BLaER1 treated with 17β-estradiol and CSF1 and Interleukin-3, amounts not matched to agents 10 nM and 100 nM (cell line): ENCODE measurements around the gene P2RX7.
"Not testable (repeated sequence)": the region's sequence is repeated elsewhere in the genome, so short reads cannot be mapped to it uniquely, and the experiment has no call there.

Experiments used
- H3K27ac ChIP-seq, 11 experiments: shearing (Covaris generic); formaldehyde crosslinking; 2 replicates each; pipeline ENCODE4 v1.8.1; 2022
- H3K27me3 ChIP-seq, 11 experiments: shearing (Covaris generic); formaldehyde crosslinking; 2 replicates each; pipeline ENCODE4 v1.8.1; 2022
- H3K36me3 ChIP-seq, 11 experiments: shearing (Covaris generic); formaldehyde crosslinking; 2 replicates each; pipeline ENCODE4 v1.8.1; 2022
- H3K4me1 ChIP-seq, 10 experiments: shearing (Covaris generic); formaldehyde crosslinking; 2 replicates each; pipeline ENCODE4 v1.8.1; 2022
- H3K4me2 ChIP-seq, 11 experiments: shearing (Covaris generic); formaldehyde crosslinking; 2 replicates each; pipeline ENCODE4 v1.8.1; 2022
- H3K4me3 ChIP-seq, 10 experiments: shearing (Covaris generic); formaldehyde crosslinking; 2 replicates each; pipeline ENCODE4 v1.8.1; 2022
- H3K9ac ChIP-seq, 11 experiments: shearing (Covaris generic); formaldehyde crosslinking; 2 replicates each; pipeline ENCODE4 v1.8.1; 2022
- H3K9me3 ChIP-seq, 11 experiments: shearing (Covaris generic); formaldehyde crosslinking; replicated peaks in 1 of 11; 2 replicates each; pipeline ENCODE4 v1.8.1; 2022
- H4K20me1 ChIP-seq, 11 experiments: shearing (Covaris generic); formaldehyde crosslinking; 2 replicates each; pipeline ENCODE4 v1.8.1; 2022
- Cebpa-rat ChIP-seq, 11 experiments: shearing (Covaris generic); IDR thresholded peaks; 2 replicates each; pipeline ENCODE4 v1.8.1; 2022

Gene P2RX7

GRCh38 chr12:121154793-121155375 is 22.2 kb downstream of the P2RX7 start:
- Histone ChIP-seq H3K36me3 (peaks cover 0 to 100% (median 5%) of the 10 kb centered on the region in 11 experiments; a peak in 8 of 22 replicates), H3K27me3 (no peaks in the 10 kb centered on the region), H3K4me3 (no peak overlapping the region), H3K9ac (no peak overlapping the region), H3K27ac (no peak overlapping the region), H3K4me2 (no peak overlapping the region; a peak in 1 of 22 replicates), H3K9me3 (peaks cover 8 to 25% (median 13%) of the 10 kb centered on the region in 11 experiments; a peak in 21 of 22 replicates), H4K20me1 (peaks cover 0 to 53% (median 0%) of the 10 kb centered on the region in 11 experiments; a peak in 2 of 22 replicates), H3K4me1 (peaks cover 0 to 25% (median 5%) of the 10 kb centered on the region in 10 experiments; a peak in 12 of 20 replicates)
- no peak for TF ChIP-seq Cebpa-rat (IDR thresholded peaks at IDR 0.05)

- no peak overlapping the region for H3K4me3 ChIP-seq
- H3K9me3 ChIP-seq = peaks cover 7 to 25% (median 12%) of the 10 kb centered on the region in 11 experiments; a peak in 21 of 22 replicates
- no peak overlapping the region for H3K27ac ChIP-seq
- TF ChIP-seq Cebpa-rat (IDR thresholded peaks at IDR 0.05) = no peak
- no peak overlapping the region for H3K4me2 ChIP-seq
- peaks cover 0 to 100% (median 5%) of the 10 kb centered on the region in 11 experiments; a peak in 8 of 22 replicates for H3K36me3 ChIP-seq
- H3K9ac ChIP-seq = no peak overlapping the region
- H3K4me1 ChIP-seq = peaks cover 0 to 25% (median 11%) of the 10 kb centered on the region in 10 experiments; a peak in 13 of 20 replicates
- no peaks in the 10 kb centered on the region for H3K27me3 ChIP-seq
- peaks cover 0 to 38% (median 0%) of the 10 kb centered on the region in 11 experiments; a peak in 2 of 22 replicates for H4K20me1 ChIP-seq
Measured at GRCh38 chr12:121156365-121156764, 23.7 kb downstream of the P2RX7 start.

GRCh38 chr12:121158085-121158484 is 25.4 kb downstream of the P2RX7 start:
- TF ChIP-seq Cebpa-rat (IDR thresholded peaks at IDR 0.05) = no peak
- H3K4me3 ChIP-seq = no peak overlapping the region
- H3K36me3 ChIP-seq = peaks cover 0 to 100% (median 5%) of the 10 kb centered on the region in 11 experiments; a peak in 8 of 22 replicates
- H3K4me1 ChIP-seq = peaks cover 0 to 25% (median 11%) of the 10 kb centered on the region in 10 experiments; a peak in 13 of 20 replicates
- H3K9me3 ChIP-seq = peaks cover 7 to 25% (median 12%) of the 10 kb centered on the region in 11 experiments; a peak in 21 of 22 replicates
- no peak overlapping the region for H3K27ac ChIP-seq
- H3K27me3 ChIP-seq = no peaks in the 10 kb centered on the region
- H3K4me2 ChIP-seq = no peak overlapping the region
- peaks cover 0 to 21% (median 0%) of the 10 kb centered on the region in 11 experiments; a peak in 2 of 22 replicates for H4K20me1 ChIP-seq
- H3K9ac ChIP-seq = no peak overlapping the region

- Histone ChIP-seq H3K36me3 (peaks cover 0 to 100% (median 5%) of the 10 kb centered on the region in 11 experiments; a peak in 8 of 22 replicates), H4K20me1 (peaks cover 0 to 14% (median 0%) of the 10 kb centered on the region in 11 experiments; a peak in 2 of 22 replicates), H3K4me1 (peaks cover 0 to 25% (median 11%) of the 10 kb centered on the region in 10 experiments; a peak in 13 of 20 replicates), H3K9me3 (peaks cover 7 to 25% (median 12%) of the 10 kb centered on the region in 11 experiments; a peak in 21 of 22 replicates), H3K4me2 (peak overlapping the region in 4 of 11 experiments; percentile 25 to 65 (median 46); a peak in 4 of 22 replicates)
- H3K9ac ChIP-seq, H3K27me3 ChIP-seq, H3K4me3 ChIP-seq, H3K27ac ChIP-seq: not testable (repeated sequence)
Measured at GRCh38 chr12:121158728-121159351, 26.2 kb downstream of the P2RX7 start.

- peaks cover 7 to 27% (median 13%) of the 10 kb centered on the region in 11 experiments; a peak in 21 of 22 replicates for H3K9me3 ChIP-seq
Measured at GRCh38 chr12:121159467-121160307, 27.0 kb downstream of the P2RX7 start.

GRCh38 chr12:121162384-121162783 is 29.7 kb downstream of the P2RX7 start:
- TF ChIP-seq Cebpa-rat (IDR thresholded peaks at IDR 0.05) = no peak
- Histone ChIP-seq H3K4me3 (no peak overlapping the region), H4K20me1 (no peaks in the 10 kb centered on the region; a peak in 1 of 22 replicates), H3K36me3 (peaks cover 0 to 100% (median 18%) of the 10 kb centered on the region in 11 experiments; a peak in 13 of 22 replicates), H3K9me3 (peaks cover 7 to 31% (median 12%) of the 10 kb centered on the region in 11 experiments; a peak in 21 of 22 replicates), H3K9ac (no peak overlapping the region), H3K4me1 (peaks cover 0 to 31% (median 11%) of the 10 kb centered on the region in 10 experiments; a peak in 13 of 20 replicates), H3K27me3 (no peaks in the 10 kb centered on the region), H3K27ac (no peak overlapping the region), H3K4me2 (no peak overlapping the region)

More at GRCh38 chr12:121159467-121160307, 27.0 kb downstream of the P2RX7 start:
- H3K4me3 ChIP-seq = no peak overlapping the region
- peaks cover 0 to 100% (median 5%) of the 10 kb centered on the region in 11 experiments; a peak in 8 of 22 replicates for H3K36me3 ChIP-seq
- no peak overlapping the region for H3K9ac ChIP-seq
- peak overlapping the region in 7 of 11 experiments; percentile 11 to 75 (median 60); a peak in 11 of 22 replicates for H3K4me2 ChIP-seq
- 0 out of 22 replicates have a peak, but pooled peaks of 1 of the 11 experiments have one; percentile 14 for TF ChIP-seq Cebpa-rat (IDR thresholded peaks at IDR 0.05)
- H3K4me1 ChIP-seq = peaks cover 0 to 24% (median 11%) of the 10 kb centered on the region in 10 experiments; a peak in 13 of 20 replicates
- no peaks in the 10 kb centered on the region for H3K27me3 ChIP-seq
- H4K20me1 ChIP-seq = peaks cover 0 to 5% (median 0%) of the 10 kb centered on the region in 11 experiments; a peak in 2 of 22 replicates
- peak overlapping the region in 2 of 11 experiments; percentile 34 to 39; a peak in 3 of 22 replicates for H3K27ac ChIP-seq

GRCh38 chr12:121162985-121163384 is 30.3 kb downstream of the P2RX7 start:
- no peak overlapping the region for H3K4me3 ChIP-seq
- H3K4me1 ChIP-seq = peaks cover 0 to 28% (median 11%) of the 10 kb centered on the region in 10 experiments; a peak in 13 of 20 replicates
- no peak overlapping the region for H3K4me2 ChIP-seq
- H4K20me1 ChIP-seq = no peaks in the 10 kb centered on the region; a peak in 1 of 22 replicates
- H3K36me3 ChIP-seq = peaks cover 0 to 100% (median 16%) of the 10 kb centered on the region in 11 experiments; a peak in 13 of 22 replicates
- H3K9me3 ChIP-seq = peaks cover 5 to 25% (median 6%) of the 10 kb centered on the region in 11 experiments; a peak in 21 of 22 replicates
- no peaks in the 10 kb centered on the region for H3K27me3 ChIP-seq
- no peak overlapping the region for H3K27ac ChIP-seq
- TF ChIP-seq Cebpa-rat (IDR thresholded peaks at IDR 0.05) = no peak
- no peak overlapping the region for H3K9ac ChIP-seq

- not testable (repeated sequence) for H3K27ac ChIP-seq, H3K4me3 ChIP-seq, H4K20me1 ChIP-seq, H3K4me2 ChIP-seq, H3K9ac ChIP-seq, H3K27me3 ChIP-seq
- H3K9me3 ChIP-seq = peaks cover 0 to 20% (median 0%) of the 10 kb centered on the region in 11 experiments; a peak in 4 of 22 replicates
- H3K4me1 ChIP-seq = peaks cover 0 to 16% (median 4%) of the 10 kb centered on the region in 10 experiments; a peak in 13 of 20 replicates
- H3K36me3 ChIP-seq = peaks cover 0 to 100% (median 11%) of the 10 kb centered on the region in 11 experiments; a peak in 12 of 22 replicates
Measured at GRCh38 chr12:121164839-121165238, 32.2 kb downstream of the P2RX7 start.
